IMR-90 (cell line): Measurements from ENCODE around the gene AIMP1.

Experiments used
- BHLHE40 ChIP-seq: fragments of 150-350 bp; IDR thresholded peaks from 2 replicates; pipeline ENCODE4 v1.6.1; 2016; ENCODE audit warnings: mild to moderate bottlenecking, low read depth, low read length
- CEBPB ChIP-seq: IDR thresholded peaks from 2 replicates; pipeline ENCODE4 v1.6.1; 2012; ENCODE audit warnings: low read depth, low read length, improper control_type of control experiment
- MAFK ChIP-seq: IDR thresholded peaks from 2 replicates; pipeline ENCODE4 v1.6.1; 2012; ENCODE audit warnings: low read depth, low read length, improper control_type of control experiment
- MXI1 ChIP-seq: IDR thresholded peaks from 2 replicates; pipeline ENCODE4 v1.6.1; 2012; ENCODE audit warnings: low read depth, mild to moderate bottlenecking, low read length, moderate library complexity, borderline replicate concordance
- POLR2A ChIP-seq: IDR thresholded peaks from 2 replicates; pipeline ENCODE4 v1.6.1; 2012; ENCODE audit warnings: mild to moderate bottlenecking, low read depth, low read length
- RAD21 ChIP-seq: IDR thresholded peaks from 2 replicates; pipeline ENCODE4 v1.6.1; 2012; ENCODE audit warnings: low read length, improper control_type of control experiment
- SMC3 ChIP-seq: fragments of 150-350 bp; IDR thresholded peaks from 2 replicates; pipeline ENCODE4 v1.6.1; 2016; ENCODE audit warnings: low read depth, mild to moderate bottlenecking, antibody characterized with exemption, low read length, moderate library complexity
- TF ChIP-seq, protein P1 (sequence below): conservative IDR thresholded peaks from 2 replicates; pipeline ENCODE4 v1.5.1; 2012; ENCODE audit warnings: mild to moderate bottlenecking, low read depth, low read length, improper control_type of control experiment
- TF ChIP-seq, protein P2 (sequence below): fragments of 150-350 bp; IDR thresholded peaks from 2 replicates; pipeline ENCODE4 v1.6.1; 2016; ENCODE audit warnings: low read depth, mild to moderate bottlenecking, low read length, moderate library complexity, borderline replicate concordance

DNA sequence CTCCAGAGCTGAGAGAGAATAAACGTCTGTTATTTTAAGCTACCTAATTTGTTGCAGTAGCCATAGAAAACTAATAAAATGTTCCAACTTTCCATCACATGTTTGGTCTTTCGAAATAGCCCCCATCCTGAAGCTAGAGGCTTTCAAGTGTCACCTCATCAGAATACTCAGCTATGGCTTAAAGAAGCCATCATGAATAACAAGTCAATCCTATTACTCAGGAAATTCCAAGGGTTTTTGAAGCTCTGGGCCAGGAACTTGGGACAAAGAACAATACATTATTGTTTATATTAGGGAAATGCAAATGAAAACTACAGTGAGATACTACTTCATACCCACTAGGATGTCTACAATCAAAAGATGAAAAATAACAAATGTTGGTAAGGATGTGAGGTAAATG, 42.5 kb upstream of the AIMP1 start:
- TF ChIP-seq, protein P1, sequence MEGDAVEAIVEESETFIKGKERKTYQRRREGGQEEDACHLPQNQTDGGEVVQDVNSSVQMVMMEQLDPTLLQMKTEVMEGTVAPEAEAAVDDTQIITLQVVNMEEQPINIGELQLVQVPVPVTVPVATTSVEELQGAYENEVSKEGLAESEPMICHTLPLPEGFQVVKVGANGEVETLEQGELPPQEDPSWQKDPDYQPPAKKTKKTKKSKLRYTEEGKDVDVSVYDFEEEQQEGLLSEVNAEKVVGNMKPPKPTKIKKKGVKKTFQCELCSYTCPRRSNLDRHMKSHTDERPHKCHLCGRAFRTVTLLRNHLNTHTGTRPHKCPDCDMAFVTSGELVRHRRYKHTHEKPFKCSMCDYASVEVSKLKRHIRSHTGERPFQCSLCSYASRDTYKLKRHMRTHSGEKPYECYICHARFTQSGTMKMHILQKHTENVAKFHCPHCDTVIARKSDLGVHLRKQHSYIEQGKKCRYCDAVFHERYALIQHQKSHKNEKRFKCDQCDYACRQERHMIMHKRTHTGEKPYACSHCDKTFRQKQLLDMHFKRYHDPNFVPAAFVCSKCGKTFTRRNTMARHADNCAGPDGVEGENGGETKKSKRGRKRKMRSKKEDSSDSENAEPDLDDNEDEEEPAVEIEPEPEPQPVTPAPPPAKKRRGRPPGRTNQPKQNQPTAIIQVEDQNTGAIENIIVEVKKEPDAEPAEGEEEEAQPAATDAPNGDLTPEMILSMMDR: no peak
- TF ChIP-seq POLR2A (no peak), RAD21 (no peak), SMC3 (no peak), MXI1 (no peak), BHLHE40 (no peak), CEBPB (no peak), MAFK (no peak)
- TF ChIP-seq, protein P2, sequence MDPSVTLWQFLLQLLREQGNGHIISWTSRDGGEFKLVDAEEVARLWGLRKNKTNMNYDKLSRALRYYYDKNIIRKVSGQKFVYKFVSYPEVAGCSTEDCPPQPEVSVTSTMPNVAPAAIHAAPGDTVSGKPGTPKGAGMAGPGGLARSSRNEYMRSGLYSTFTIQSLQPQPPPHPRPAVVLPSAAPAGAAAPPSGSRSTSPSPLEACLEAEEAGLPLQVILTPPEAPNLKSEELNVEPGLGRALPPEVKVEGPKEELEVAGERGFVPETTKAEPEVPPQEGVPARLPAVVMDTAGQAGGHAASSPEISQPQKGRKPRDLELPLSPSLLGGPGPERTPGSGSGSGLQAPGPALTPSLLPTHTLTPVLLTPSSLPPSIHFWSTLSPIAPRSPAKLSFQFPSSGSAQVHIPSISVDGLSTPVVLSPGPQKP: no peak
